Measurements from ENCODE around the gene URGCP. TPM values are rescaled to one million over a fixed set of nuclear protein-coding genes. Genes with fewer than 3 reads are reported as not detected.
A peak's percentile ranks its signal among the peaks of the same experiment; 100 is the strongest.

The URGCP gene
- polyA plus RNA-seq, 1 donor: 47.8 TPM

GRCh38 chr7:43942997-43943396, 36.6 kb upstream of the URGCP start:
- DNase-seq: peak; percentile 57 to 70
- WGBS (ENCODE audit: insufficient coverage, low lambda C conversion rate): no CpG with 5 or more reads among the region's 3 CpGs
- Histone ChIP-seq H3K27ac (ENCODE audit: low read length) (no peak overlapping the region), H3K4me3 (ENCODE audit: low read length) (no peak overlapping the region), H3K36me3 (ENCODE audit: control insufficient read depth, insufficient read depth, low read length) (peaks cover 12% of the 10 kb centered on the region), H3K4me1 (ENCODE audit: control insufficient read depth, insufficient read depth, low read length) (peaks cover 12% of the 10 kb centered on the region), H3K27me3 (ENCODE audit: control insufficient read depth, insufficient read depth, low read length) (no peaks in the 10 kb centered on the region), H3K9me3 (ENCODE audit: control insufficient read depth, low read depth, low read length) (no peaks in the 10 kb centered on the region)

DNA sequence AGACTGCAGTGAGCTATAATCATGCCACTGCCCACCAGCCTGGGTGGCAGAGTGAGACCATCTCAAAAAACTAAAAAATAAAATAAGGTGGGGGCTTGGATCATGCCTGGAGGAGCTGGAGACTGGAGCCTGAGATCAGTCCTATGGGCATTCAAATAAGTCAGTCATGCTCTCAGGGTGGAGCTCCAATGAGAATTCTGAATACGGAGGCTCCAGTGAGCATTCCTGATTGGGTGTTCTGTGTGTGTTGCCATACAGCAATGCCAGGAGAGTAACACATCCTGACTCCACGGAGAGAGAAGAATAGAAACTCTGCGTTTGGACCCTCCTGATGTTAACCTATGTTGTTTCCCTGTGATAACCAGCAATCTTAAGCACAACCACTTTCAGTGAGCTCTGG, 35.9 kb upstream of the URGCP start:
- Histone ChIP-seq H3K27me3 (ENCODE audit: control insufficient read depth, insufficient read depth, low read length) (no peaks in the 10 kb centered on the region), H3K36me3 (ENCODE audit: control insufficient read depth, insufficient read depth, low read length) (peaks cover 12% of the 10 kb centered on the region), H3K9me3 (ENCODE audit: control insufficient read depth, low read depth, low read length) (no peaks in the 10 kb centered on the region), H3K27ac (ENCODE audit: low read length) (no peak overlapping the region), H3K4me3 (ENCODE audit: low read length) (no peak overlapping the region), H3K4me1 (ENCODE audit: control insufficient read depth, insufficient read depth, low read length) (peaks cover 12% of the 10 kb centered on the region)
- DNase-seq: no peak
- WGBS (ENCODE audit: insufficient coverage, low lambda C conversion rate): no CpG with 5 or more reads among the region's 3 CpGs

- DNase-seq: no peak
- Histone ChIP-seq H3K4me3 (ENCODE audit: low read length) (no peak overlapping the region), H3K36me3 (ENCODE audit: control insufficient read depth, insufficient read depth, low read length) (peaks cover 6% of the 10 kb centered on the region), H3K9me3 (ENCODE audit: control insufficient read depth, low read depth, low read length) (no peaks in the 10 kb centered on the region), H3K27me3 (ENCODE audit: control insufficient read depth, insufficient read depth, low read length) (no peaks in the 10 kb centered on the region), H3K4me1 (ENCODE audit: control insufficient read depth, insufficient read depth, low read length) (peaks cover 12% of the 10 kb centered on the region), H3K27ac (ENCODE audit: low read length) (no peak overlapping the region)
- no CpG with 5 or more reads among the region's 4 CpGs for WGBS (ENCODE audit: insufficient coverage, low lambda C conversion rate)
Measured at GRCh38 chr7:43938892-43939482, 32.6 kb upstream of the URGCP start.

GRCh38 chr7:43937444-43937843, 31.0 kb upstream of the URGCP start:
- DNase-seq: no peak
- Histone ChIP-seq H3K4me1 (ENCODE audit: control insufficient read depth, insufficient read depth, low read length) (no peaks in the 10 kb centered on the region), H3K9me3 (ENCODE audit: control insufficient read depth, low read depth, low read length) (no peaks in the 10 kb centered on the region), H3K27ac (ENCODE audit: low read length) (no peak overlapping the region), H3K27me3 (ENCODE audit: control insufficient read depth, insufficient read depth, low read length) (no peaks in the 10 kb centered on the region), H3K4me3 (ENCODE audit: low read length) (no peak overlapping the region), H3K36me3 (ENCODE audit: control insufficient read depth, insufficient read depth, low read length) (peaks cover 3% of the 10 kb centered on the region)
- no CpG with 5 or more reads among the region's 3 CpGs for WGBS (ENCODE audit: insufficient coverage, low lambda C conversion rate)

GRCh38 chr7:43933902-43934560, 27.6 kb upstream of the URGCP start:
- Histone ChIP-seq H3K9me3 (ENCODE audit: control insufficient read depth, low read depth, low read length) (no peaks in the 10 kb centered on the region), H3K27ac (ENCODE audit: low read length) (no peak overlapping the region), H3K27me3 (ENCODE audit: control insufficient read depth, insufficient read depth, low read length) (no peaks in the 10 kb centered on the region), H3K4me1 (ENCODE audit: control insufficient read depth, insufficient read depth, low read length) (no peaks in the 10 kb centered on the region), H3K4me3 (ENCODE audit: low read length) (no peak overlapping the region), H3K36me3 (ENCODE audit: control insufficient read depth, insufficient read depth, low read length) (no peaks in the 10 kb centered on the region)
- WGBS (ENCODE audit: insufficient coverage, low lambda C conversion rate): no CpG with 5 or more reads among the region's 3 CpGs
- DNase-seq: no peak

DNA sequence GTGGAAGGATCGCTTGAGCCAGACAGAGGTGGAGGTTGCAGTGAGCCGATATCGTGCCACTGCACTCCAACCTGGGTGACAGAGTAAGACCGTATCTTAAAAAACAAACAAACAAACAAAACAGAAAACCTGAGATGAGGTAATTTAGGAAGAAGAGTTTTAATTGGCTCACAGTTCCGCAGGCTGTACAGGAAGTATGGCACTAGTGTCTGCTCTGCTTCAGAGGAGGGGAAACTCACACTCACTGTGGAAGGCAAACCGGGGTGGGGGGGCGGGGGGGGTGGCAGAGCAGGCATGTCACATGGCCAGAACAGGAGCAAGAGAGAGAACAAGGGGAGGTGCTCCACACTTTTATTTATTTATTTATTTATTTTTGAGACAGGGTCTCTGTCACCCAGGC, 24.9 kb upstream of the URGCP start:
- no peak overlapping the region for H3K4me3 ChIP-seq (ENCODE audit: low read length)
- no peaks in the 10 kb centered on the region for H3K4me1 ChIP-seq (ENCODE audit: control insufficient read depth, insufficient read depth, low read length)
- no peak for DNase-seq
- H3K27me3 ChIP-seq (ENCODE audit: control insufficient read depth, insufficient read depth, low read length): no peaks in the 10 kb centered on the region
- no peaks in the 10 kb centered on the region for H3K36me3 ChIP-seq (ENCODE audit: control insufficient read depth, insufficient read depth, low read length)
- WGBS (ENCODE audit: insufficient coverage, low lambda C conversion rate): 80% methylated on average over 1 of the region's 7 CpGs
- H3K27ac ChIP-seq (ENCODE audit: low read length): no peak overlapping the region
- no peaks in the 10 kb centered on the region for H3K9me3 ChIP-seq (ENCODE audit: control insufficient read depth, low read depth, low read length)

GRCh38 chr7:43929529-43930457, 23.4 kb upstream of the URGCP start:
- Histone ChIP-seq H3K27ac (ENCODE audit: low read length) (no peak overlapping the region), H3K9me3 (ENCODE audit: control insufficient read depth, low read depth, low read length) (no peaks in the 10 kb centered on the region), H3K27me3 (ENCODE audit: control insufficient read depth, insufficient read depth, low read length) (no peaks in the 10 kb centered on the region), H3K36me3 (ENCODE audit: control insufficient read depth, insufficient read depth, low read length) (no peaks in the 10 kb centered on the region), H3K4me3 (ENCODE audit: low read length) (no peak overlapping the region), H3K4me1 (ENCODE audit: control insufficient read depth, insufficient read depth, low read length) (no peaks in the 10 kb centered on the region)
- DNase-seq: no peak
- WGBS (ENCODE audit: insufficient coverage, low lambda C conversion rate): no CpG with 5 or more reads among the region's 5 CpGs

DNA sequence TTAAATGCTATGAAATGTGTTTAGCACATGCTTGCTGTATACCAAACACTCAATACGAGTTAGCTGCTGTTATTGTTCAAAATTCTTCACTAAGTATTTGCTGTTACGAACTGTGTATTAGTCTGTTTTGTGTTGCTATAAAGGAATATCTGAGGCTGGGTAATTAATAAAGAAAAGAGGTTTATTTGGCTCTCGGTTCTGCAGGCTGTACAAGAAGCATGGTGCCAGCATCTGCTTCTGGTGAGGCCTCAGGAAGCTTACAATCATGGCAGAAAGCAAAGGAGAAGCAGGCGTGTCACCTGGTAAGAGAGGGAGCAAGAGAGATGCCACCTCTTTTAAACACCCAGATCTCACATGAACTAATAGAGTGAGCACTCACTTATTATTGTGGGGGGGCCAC, 21.4 kb upstream of the URGCP start:
- DNase-seq: no peak
- no peak overlapping the region for H3K27ac ChIP-seq (ENCODE audit: low read length)
- no peaks in the 10 kb centered on the region for H3K36me3 ChIP-seq (ENCODE audit: control insufficient read depth, insufficient read depth, low read length)
- no peaks in the 10 kb centered on the region for H3K27me3 ChIP-seq (ENCODE audit: control insufficient read depth, insufficient read depth, low read length)
- H3K4me3 ChIP-seq (ENCODE audit: low read length): no peak overlapping the region
- no peaks in the 10 kb centered on the region for H3K4me1 ChIP-seq (ENCODE audit: control insufficient read depth, insufficient read depth, low read length)
- H3K9me3 ChIP-seq (ENCODE audit: control insufficient read depth, low read depth, low read length): no peaks in the 10 kb centered on the region
- 100% methylated on average over 1 of the region's 4 CpGs for WGBS (ENCODE audit: insufficient coverage, low lambda C conversion rate)

- no peaks in the 10 kb centered on the region for H3K27me3 ChIP-seq (ENCODE audit: control insufficient read depth, insufficient read depth, low read length)
- no CpG with 5 or more reads among the region's 6 CpGs for WGBS (ENCODE audit: insufficient coverage, low lambda C conversion rate)
Measured at GRCh38 chr7:43926798-43927123, 20.4 kb upstream of the URGCP start.

DNA sequence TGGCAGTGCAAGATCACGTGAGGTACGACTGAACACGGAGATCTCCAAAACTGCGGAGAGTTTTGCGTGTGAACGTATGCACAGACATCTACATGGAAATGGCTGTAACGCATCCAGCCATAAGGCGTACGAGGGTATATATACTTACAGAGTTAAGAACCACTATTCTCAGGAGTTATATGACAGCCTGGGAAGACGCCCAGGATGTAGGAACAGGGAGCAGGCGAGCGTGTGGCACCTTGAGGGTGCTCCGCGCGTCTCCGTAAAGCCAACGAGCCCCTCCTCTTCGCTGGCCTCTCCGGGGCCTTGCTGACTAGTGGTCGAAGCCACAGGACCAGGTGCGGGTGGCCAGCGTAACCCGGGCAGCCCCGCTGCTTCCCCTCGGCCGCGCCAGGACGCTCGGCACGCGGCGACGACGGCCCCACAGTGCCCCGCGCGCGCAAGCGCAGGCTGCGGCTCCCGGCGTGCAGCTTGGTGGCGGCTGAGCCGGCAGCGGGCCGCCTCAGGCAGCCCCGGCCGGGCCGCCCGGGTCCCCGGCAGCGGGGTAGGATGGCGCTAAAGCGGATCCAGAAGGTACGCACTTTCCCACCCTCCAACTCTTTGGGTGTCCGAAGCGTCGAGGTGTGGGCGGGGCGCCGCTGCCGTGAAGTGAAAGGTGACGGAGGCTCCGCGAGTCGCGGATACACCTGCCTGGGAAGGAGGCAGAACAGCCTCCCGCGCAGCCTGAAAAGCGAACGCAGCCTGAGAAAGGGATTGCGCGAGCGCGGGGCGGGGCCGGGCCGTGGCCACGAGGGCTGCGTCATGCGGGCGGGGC, 19.8 kb upstream of the URGCP start, which contains the start of gene UBE2D4:
Gene UBE2D4, plus strand, starts transcription at position 453 of the 814 bp plus-strand sequence. Its CDS starts 97 bp downstream, at position 550.
- no peaks in the 10 kb centered on the region for H3K27me3 ChIP-seq (ENCODE audit: control insufficient read depth, insufficient read depth, low read length)
- no CpG with 5 or more reads among the region's 82 CpGs for WGBS (ENCODE audit: insufficient coverage, low lambda C conversion rate)
- peak within 1 kb of the TSS; percentile 90 for H3K27ac ChIP-seq (ENCODE audit: low read length)
- no peaks in the 10 kb centered on the region for H3K36me3 ChIP-seq (ENCODE audit: control insufficient read depth, insufficient read depth, low read length)
- peak within 1 kb of the TSS; percentile 64 for H3K4me3 ChIP-seq (ENCODE audit: low read length)
- no peaks in the 10 kb centered on the region for H3K9me3 ChIP-seq (ENCODE audit: control insufficient read depth, low read depth, low read length)
- peak; percentile 86 to 95 for DNase-seq
- no peaks in the 10 kb centered on the region for H3K4me1 ChIP-seq (ENCODE audit: control insufficient read depth, insufficient read depth, low read length)

More at GRCh38 chr7:43926798-43927123, 20.4 kb upstream of the URGCP start:
- H3K4me3 ChIP-seq (ENCODE audit: low read length): peak overlapping the region; percentile 64
- H3K27ac ChIP-seq (ENCODE audit: low read length): peak overlapping the region; percentile 90
- no peaks in the 10 kb centered on the region for H3K4me1 ChIP-seq (ENCODE audit: control insufficient read depth, insufficient read depth, low read length)
- no peaks in the 10 kb centered on the region for H3K9me3 ChIP-seq (ENCODE audit: control insufficient read depth, low read depth, low read length)
- no peaks in the 10 kb centered on the region for H3K36me3 ChIP-seq (ENCODE audit: control insufficient read depth, insufficient read depth, low read length)
- no peak for DNase-seq

All from large intestine (tissue), 3 donors.